Body of pancreas (tissue), 4 donors: Measurements from ENCODE around the gene WDR46. TPM values are rescaled to one million over a fixed set of nuclear protein-coding genes. Genes with fewer than 3 reads are reported as not detected.

Experiments
- ATAC-seq: fragments of 150-250 bp; one replicate; pipeline ENCODE4 v1.9.1; 2016
- DNase-seq, 4 donors: peaks; one replicate each; pipeline ENCODE4 v3.0.0-alpha.2; 2019
- H3K27ac ChIP-seq, 4 donors: fragments of 200-600 bp; sonication (generic); 1 replicate in 3 of 4; 2 replicates in 1 of 4; pipeline versions ENCODE4 v1.5.1 to v1.6.1; 2016 to 2019; ENCODE audit warnings: mild to moderate bottlenecking in 1 of 4, mixed read lengths in 1 of 4, moderate library complexity in 1 of 4
- H3K27me3 ChIP-seq, 2 donors: fragments of 200-600 bp; sonication (generic); one replicate each; pipeline ENCODE4 v1.6.0; 2016; ENCODE audit warnings: mild to moderate bottlenecking in 1 of 2
- H3K36me3 ChIP-seq, 2 donors: fragments of 200-600 bp; sonication (generic); replicated peaks in 1 of 2; 2 replicates each; pipeline ENCODE4 v1.5.1; 2016; ENCODE audit warnings: low read depth in 2 of 2; ENCODE audit not compliant: insufficient read depth in 1 of 2
- H3K4me1 ChIP-seq: fragments of 200-600 bp; sonication (generic); one replicate; pipeline ENCODE4 v1.6.0; 2016
- H3K4me3 ChIP-seq, 2 donors: fragments of 200-600 bp; sonication (generic); 1 replicate in 1 of 2; 2 replicates in 1 of 2; pipeline ENCODE4 v1.5.1; 2016 to 2019
- H3K9me3 ChIP-seq, 3 donors: fragments of 200-600 bp; sonication (generic); 1 replicate in 2 of 3; 2 replicates in 1 of 3; pipeline ENCODE4 v1.5.1; 2016
- POLR2A ChIP-seq, 3 donors: fragments of 450-650 bp; IDR thresholded peaks; one replicate each; pipeline ENCODE4 v1.6.1; 2016; ENCODE audit warnings: antibody characterized with exemption in 3 of 3, mild to moderate bottlenecking in 2 of 3
- WGBS, 2 donors: methylation state at CpG; one replicate each; pipeline ENCODE4 v1.1.5; 2017; 5-methylcytosine and 5-hydroxymethylcytosine counted together
- intact Hi-C: fragments of 100-400 bp; cut with DNase I; formaldehyde crosslinking; loops from one replicate; pipeline ENCODE4 v1.15.1; 2023
- total RNA-seq, 2 donors: library from RNA; depleted of rRNA; stranded (reverse); fragments of >200 nt; gene quantifications; one replicate each; pipeline ENCODE4 v1.1.0, GENCODE V29; 2016
- TF ChIP-seq, protein P1 (sequence below), 7 experiments: fragments of 450-650 bp in 4 of 7; fragments of 200-600 bp in 3 of 7; sonication (generic) in 3 of 7; IDR thresholded peaks; one replicate each; pipeline ENCODE4 v1.5.1; 2016 to 2019; ENCODE audit warnings: antibody characterized with exemption in 7 of 7

WDR46 gene
- total RNA-seq, 2 donors from 2014 or later, result 27.8 to 43.2 TPM

DNA sequence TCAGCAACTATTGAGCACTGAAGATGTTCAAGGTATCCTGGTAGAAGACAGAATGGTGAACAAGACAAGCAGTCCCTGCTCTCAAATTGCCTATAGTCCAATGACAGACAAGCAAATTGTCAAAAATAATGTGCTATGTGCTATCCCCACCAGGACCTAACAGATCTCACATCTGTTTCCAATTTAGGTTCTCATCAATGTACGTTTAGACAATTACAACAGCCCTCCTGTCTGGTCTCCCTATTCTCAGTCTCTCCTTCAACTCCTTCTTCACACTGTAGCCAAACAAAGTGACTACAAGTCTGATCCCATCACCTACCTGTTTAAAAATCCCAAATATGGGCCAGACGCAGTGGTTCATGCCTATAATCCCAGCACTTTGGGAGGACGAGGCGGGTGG, 17.3 kb upstream of the WDR46 start:
- intact Hi-C loops, result no loop called here
- peaks cover under 1% of the 10 kb centered on the region for H3K4me1 ChIP-seq
- 92% methylated on average over 4 of the region's 4 CpGs for WGBS, 2 donors
- DNase-seq, result no peak
- H3K9me3 ChIP-seq, result no peaks in the 10 kb centered on the region
- ATAC-seq, result no peak
- no peak for TF ChIP-seq POLR2A (IDR thresholded peaks at IDR 0.05)
- TF ChIP-seq, protein P1, sequence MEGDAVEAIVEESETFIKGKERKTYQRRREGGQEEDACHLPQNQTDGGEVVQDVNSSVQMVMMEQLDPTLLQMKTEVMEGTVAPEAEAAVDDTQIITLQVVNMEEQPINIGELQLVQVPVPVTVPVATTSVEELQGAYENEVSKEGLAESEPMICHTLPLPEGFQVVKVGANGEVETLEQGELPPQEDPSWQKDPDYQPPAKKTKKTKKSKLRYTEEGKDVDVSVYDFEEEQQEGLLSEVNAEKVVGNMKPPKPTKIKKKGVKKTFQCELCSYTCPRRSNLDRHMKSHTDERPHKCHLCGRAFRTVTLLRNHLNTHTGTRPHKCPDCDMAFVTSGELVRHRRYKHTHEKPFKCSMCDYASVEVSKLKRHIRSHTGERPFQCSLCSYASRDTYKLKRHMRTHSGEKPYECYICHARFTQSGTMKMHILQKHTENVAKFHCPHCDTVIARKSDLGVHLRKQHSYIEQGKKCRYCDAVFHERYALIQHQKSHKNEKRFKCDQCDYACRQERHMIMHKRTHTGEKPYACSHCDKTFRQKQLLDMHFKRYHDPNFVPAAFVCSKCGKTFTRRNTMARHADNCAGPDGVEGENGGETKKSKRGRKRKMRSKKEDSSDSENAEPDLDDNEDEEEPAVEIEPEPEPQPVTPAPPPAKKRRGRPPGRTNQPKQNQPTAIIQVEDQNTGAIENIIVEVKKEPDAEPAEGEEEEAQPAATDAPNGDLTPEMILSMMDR (IDR thresholded peaks at IDR 0.05), result no peak
- peaks cover 0 to 22% of the 10 kb centered on the region in 2 donors for H3K36me3 ChIP-seq
- no peaks in the 10 kb centered on the region for H3K27me3 ChIP-seq
- no peak overlapping the region for H3K27ac ChIP-seq
- no peak overlapping the region for H3K4me3 ChIP-seq

DNA sequence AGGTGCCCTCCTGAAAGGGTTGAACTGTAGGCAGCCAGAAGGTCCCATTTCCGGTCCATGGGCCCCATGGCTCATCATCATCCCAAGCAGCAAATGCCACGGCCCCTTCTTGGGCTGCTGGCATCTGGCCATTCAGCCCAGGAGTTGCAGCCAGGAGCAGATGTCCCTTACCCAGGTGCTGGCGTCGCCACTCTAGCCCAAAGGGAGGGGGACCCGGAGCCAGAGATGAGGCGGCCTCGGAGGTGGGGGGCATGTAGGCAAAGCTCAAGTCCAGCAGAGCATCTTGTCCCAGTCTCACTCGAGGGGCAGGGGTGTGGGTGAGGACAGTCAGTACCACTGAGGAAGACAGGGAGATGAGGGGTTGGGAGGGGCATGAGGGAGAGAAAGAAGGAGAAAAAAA, 16.0 kb upstream of the WDR46 start:
- TF ChIP-seq, protein P1 (IDR thresholded peaks at IDR 0.05), result no peak
- no peak for TF ChIP-seq POLR2A (IDR thresholded peaks at IDR 0.05)
- no peak overlapping the region for H3K4me3 ChIP-seq
- peaks cover 0 to 18% of the 10 kb centered on the region in 2 donors for H3K36me3 ChIP-seq
- WGBS, 2 donors, result 64 to 85% methylated on average over 4 to 8 of the region's 8 CpGs
- H3K9me3 ChIP-seq, result no peaks in the 10 kb centered on the region
- intact Hi-C loops, result no loop called here
- no peak for ATAC-seq
- no peak overlapping the region for H3K27ac ChIP-seq
- no peaks in the 10 kb centered on the region for H3K27me3 ChIP-seq
- DNase-seq, result no peak
- peaks cover 13% of the 10 kb centered on the region for H3K4me1 ChIP-seq

DNA sequence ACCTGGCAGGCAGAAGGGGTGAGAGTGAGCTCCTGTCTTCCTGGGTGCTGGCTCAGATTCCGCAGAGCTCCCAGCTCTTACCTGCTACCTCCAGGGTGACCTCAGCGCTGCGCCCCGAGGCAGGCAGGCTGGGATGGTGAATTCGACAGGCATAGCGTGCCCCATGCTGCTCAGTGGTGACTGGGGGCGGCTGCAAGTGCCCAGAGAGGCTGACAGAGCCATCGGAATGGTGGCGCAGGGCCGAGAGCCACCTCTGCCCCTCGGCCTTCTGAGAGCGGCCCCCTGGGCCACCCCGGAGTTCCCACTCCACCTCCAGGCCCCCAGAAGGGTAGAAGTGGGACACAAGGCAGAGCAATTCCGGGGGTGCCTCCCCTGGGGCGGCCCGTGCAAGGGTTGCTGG, 15.2 kb upstream of the WDR46 start:
- ATAC-seq (no peak), DNase-seq (no peak)
- peaks cover 16% of the 10 kb centered on the region for H3K4me1 ChIP-seq
- WGBS, 2 donors, result 87 to 89% methylated on average over 7 to 9 of the region's 16 CpGs
- intact Hi-C loops, result no loop called here
- H3K36me3 ChIP-seq, result peaks cover 0 to 17% of the 10 kb centered on the region in 2 donors
- H3K27ac ChIP-seq, result no peak overlapping the region
- no peaks in the 10 kb centered on the region for H3K27me3 ChIP-seq
- no peak overlapping the region for H3K4me3 ChIP-seq
- no peaks in the 10 kb centered on the region for H3K9me3 ChIP-seq
- TF ChIP-seq POLR2A (IDR thresholded peaks at IDR 0.05), result no peak
- TF ChIP-seq, protein P1 (IDR thresholded peaks at IDR 0.05), result no peak

DNA sequence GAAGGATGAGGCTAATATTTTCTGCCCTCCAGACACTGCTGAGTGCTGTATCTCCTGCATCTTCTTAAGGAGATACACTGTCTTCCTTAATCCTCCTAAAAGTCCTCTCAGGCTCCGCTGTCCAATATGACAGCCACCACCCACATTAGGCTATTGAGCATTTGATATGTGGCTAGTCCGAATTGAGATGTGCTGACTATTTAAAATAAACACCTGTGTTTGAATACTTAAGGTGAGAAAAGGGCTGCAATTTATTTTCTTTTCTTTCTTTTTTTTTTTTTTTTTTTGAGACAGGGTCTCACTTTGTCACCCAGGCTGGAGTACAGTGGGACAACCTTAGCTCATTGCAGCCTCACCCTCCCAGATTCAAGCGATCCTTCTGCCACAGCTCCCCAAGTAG, 12.8 kb upstream of the WDR46 start:
- WGBS, 2 donors, result 67 to 86% methylated on average over 3 of the region's 3 CpGs
- ATAC-seq (no peak), DNase-seq (no peak)
- H3K4me1 ChIP-seq, result peaks cover 25% of the 10 kb centered on the region
- H3K4me3 ChIP-seq, result no peak overlapping the region
- no peak overlapping the region for H3K27ac ChIP-seq
- no peaks in the 10 kb centered on the region for H3K9me3 ChIP-seq
- intact Hi-C loops, result no loop called here
- TF ChIP-seq, protein P1 (IDR thresholded peaks at IDR 0.05), result no peak
- no peak for TF ChIP-seq POLR2A (IDR thresholded peaks at IDR 0.05)
- no peaks in the 10 kb centered on the region for H3K27me3 ChIP-seq
- peaks cover 0 to 17% of the 10 kb centered on the region in 2 donors for H3K36me3 ChIP-seq

DNA sequence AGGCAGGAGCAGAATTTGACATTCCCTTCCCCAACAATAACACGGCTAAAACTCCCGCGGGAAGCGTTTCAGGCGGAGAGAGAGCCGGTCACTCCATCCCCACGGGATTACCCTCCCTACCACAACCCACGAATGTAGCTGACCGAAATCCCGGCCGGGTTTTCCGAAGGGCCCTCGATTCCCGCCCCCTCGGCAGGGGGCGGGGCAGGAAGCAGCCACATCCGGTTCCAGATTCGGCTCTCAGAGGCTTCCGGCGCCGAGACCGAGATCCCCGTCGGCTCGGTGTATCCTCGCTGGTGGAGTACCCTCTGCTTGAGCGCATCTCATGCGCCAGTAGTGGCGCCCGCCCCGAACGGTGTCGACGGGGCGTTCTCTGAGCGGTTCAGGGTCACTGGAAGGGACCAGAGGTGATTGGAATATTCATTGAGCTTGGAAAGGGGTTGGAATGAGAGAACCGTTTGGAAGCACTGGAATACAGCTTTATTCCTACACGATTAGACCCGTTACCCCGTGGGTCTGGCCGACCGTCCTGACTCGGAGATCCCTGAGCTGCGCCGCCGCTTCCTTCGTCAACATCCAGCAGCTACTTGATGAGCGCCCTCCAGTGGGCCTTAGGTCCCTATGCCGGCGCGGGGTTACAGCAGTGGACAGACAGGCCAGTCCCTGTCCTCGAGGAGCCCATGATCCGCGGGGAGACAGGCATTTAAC, 10.4 kb upstream of the WDR46 start:
- ATAC-seq, result peak; percentile 82
- TF ChIP-seq, protein P1 (IDR thresholded peaks at IDR 0.05), result peak; percentile 25 to 75 (median 59)
- TF ChIP-seq POLR2A (IDR thresholded peaks at IDR 0.05), result peak in 2 of 3 donors; percentile 76 to 80
- Histone ChIP-seq H3K27me3 (no peaks in the 10 kb centered on the region), H3K4me3 (peak overlapping the region; percentile 44 to 85), H3K27ac (peak overlapping the region; percentile 83 to 99 (median 89)), H3K36me3 (peaks cover 0 to 9% of the 10 kb centered on the region in 2 donors), H3K9me3 (no peaks in the 10 kb centered on the region), H3K4me1 (peaks cover 26% of the 10 kb centered on the region)
- DNase-seq, result peak; percentile 90 to 92 (median 90)
- intact Hi-C loops, result no loop called here
- 0% methylated on average over 22 to 54 of the region's 54 CpGs for WGBS, 2 donors
